HG03064 (cell line): ENCODE data around the gene ARHGAP44.

Experiments
- ATAC-seq: cut with Tn5 transposase; IDR thresholded peaks from one replicate; pipeline ENCODE4 v1.9.1; 2021; ENCODE audit warnings: low read depth; ENCODE audit not compliant: unreplicated experiment

Gene ARHGAP44

GRCh38 chr17:12789481-12790248, at the start of gene ARHGAP44:
Gene ARHGAP44 (plus strand): TSS chr17:12789498. CDS start chr17:12789839, 341 bp downstream.
- peak; percentile 78 for ATAC-seq

GRCh38 chr17:12739500-12739899, 49.8 kb upstream of the ARHGAP44 start:
- ATAC-seq: no peak

DNA sequence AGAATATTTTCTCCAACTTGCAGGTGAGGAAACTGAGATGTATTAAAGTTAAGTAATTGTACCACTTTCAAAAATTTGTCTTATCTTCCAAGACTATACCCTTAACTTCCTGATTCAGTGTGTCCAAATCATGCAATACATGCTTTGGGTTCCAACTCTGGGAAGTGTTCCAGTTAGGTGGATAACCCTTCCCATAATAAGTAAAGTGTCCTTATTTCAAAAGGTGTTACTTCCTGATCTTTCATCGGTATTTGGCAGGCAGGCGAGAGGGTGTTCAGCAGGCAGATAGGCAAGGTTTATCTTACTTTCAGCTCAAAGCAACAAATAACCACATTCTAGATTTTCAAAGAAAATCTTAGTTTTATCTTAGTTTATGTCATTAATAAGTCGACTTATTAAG, 46.3 kb upstream of the ARHGAP44 start:
- ATAC-seq: no peak

DNA sequence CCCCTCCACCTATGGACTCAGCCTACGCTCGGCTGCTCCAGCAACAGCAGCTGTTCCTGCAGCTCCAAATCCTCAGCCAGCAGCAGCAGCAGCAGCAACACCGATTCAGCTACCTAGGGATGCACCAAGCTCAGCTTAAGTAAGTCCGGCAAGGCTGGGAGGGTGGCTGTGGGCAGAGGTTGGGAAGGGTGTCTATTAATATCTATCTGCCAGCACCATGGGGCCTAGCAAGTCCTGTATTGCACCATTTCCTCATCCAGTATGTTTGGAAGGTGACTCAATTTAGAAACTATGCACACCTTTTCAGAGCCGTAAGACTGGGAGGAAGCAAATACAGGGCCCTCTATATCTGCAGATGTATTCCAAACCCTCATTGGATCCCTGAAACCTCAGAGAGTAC, 45.0 kb upstream of the ARHGAP44 start:
- no peak for ATAC-seq

DNA sequence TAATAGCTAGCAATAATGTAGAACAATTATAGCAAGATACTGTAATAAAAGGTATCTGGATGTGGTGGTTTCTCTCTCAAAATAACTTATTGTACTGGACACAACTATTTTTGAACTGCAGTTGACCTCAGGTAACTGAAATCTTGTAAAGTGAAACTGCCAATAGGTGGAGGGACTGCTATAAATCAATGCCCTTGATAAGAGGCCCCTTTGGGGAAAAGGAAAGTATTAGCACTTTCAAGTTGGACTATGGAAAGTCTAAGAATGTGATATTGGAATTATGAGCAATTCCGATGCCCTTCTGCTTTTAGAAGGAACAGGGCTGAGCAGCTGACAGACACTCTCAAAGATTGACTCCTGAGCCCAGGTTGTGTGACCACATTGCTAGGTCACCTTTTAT, 44.5 kb upstream of the ARHGAP44 start:
- no peak for ATAC-seq

- no peak for ATAC-seq
These were observed 43.8 kb upstream of the ARHGAP44 start for GRCh38 chr17:12745486-12745885.

DNA sequence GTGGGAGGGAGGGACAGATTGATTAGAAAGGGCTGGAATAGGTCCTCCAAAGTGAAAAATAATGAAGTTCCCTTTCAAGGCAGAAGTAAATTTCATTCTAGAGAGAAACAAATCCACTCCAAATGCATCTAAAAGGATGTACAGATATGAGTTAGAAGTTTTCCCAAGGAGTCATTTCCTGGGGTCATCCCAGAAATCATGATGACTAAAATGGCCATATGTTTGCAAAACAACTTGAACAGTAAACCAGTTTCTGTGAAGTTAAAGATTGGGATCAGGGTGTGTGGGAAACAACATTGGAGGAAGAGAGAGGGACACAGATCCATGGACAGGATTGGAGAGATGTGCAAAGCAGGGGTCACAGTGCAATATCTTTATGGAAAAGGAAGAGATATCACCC, 32.5 kb upstream of the ARHGAP44 start:
- ATAC-seq: no peak

DNA sequence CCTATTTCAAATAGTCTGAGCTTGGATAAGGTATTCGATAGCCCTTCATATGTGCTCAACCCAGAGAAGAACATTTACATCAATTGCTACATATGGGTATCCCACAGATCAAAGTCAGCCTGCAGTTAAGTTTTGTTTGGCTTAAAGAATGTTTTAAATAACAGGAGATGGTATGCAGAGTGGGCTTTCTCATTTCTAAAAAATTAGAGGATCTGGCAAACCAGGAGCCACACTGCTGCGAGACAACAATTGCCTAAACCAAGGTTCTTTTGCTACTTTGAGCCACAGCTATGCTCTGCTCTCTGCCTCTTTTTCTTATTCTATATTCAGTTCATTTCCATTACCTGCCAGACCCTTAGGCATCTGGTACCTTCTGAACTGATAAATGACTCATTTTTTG, 30.2 kb upstream of the ARHGAP44 start:
- ATAC-seq: no peak

GRCh38 chr17:12765548-12765947, 23.8 kb upstream of the ARHGAP44 start:
- ATAC-seq: no peak

- no peak for ATAC-seq
These were observed 21.0 kb upstream of the ARHGAP44 start for GRCh38 chr17:12768255-12768654.

- no peak for ATAC-seq
These were observed 19.3 kb upstream of the ARHGAP44 start for GRCh38 chr17:12769981-12770380.

DNA sequence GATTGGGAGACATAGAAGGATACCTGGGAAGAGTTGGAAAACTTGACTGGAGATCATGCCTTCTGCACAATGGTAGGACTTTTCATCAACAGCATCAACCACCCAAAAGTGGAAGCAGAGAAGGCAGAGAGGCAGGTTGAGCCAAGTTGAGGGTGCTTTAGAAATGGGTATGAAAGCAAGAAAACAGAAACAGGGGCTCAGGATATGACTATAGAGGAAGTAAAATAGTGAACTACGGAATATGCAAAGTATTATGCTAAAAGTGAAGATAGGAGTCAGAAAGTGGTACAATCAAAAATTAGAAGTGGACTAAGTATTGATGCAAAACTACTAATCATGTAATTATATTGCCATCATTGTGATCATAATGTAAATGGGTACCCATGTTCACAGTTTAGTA, 16.1 kb upstream of the ARHGAP44 start:
- no peak for ATAC-seq

GRCh38 chr17:12789075-12789480, 220 bp upstream of the ARHGAP44 start:
- ATAC-seq: peak; percentile 78

GRCh38 chr17:12790249-12791106, 1.2 kb downstream of the ARHGAP44 start:
- no peak for ATAC-seq

GRCh38 chr17:12794919-12795532, 5.7 kb downstream of the ARHGAP44 start:
- no peak for ATAC-seq

DNA sequence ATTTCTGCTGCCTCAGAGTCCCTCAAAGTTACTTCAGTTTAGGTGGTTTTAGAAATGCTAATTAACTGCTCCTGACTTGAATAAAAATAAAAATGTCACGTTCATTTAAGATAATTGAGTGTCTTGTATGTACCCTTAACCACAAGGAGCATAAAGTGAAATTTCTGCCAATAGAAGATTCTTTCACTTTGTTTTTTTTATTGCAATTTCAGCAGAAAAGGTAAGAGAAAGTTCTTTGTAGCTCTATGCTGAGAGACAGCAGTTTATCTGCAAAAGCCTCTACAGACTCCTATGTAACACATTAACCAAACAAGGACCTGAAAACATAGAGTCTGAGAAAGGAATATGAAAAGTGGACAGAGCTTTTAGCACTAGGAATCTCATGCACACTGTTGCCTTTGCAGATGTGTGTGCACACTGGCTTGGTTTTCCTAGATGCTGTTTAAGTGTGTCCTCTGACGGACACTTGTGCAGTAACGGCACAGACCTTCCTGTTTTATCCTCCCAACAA, 11.6 kb downstream of the ARHGAP44 start:
- no peak for ATAC-seq

GRCh38 chr17:12806630-12807029, 17.3 kb downstream of the ARHGAP44 start:
- no peak for ATAC-seq

- ATAC-seq: no peak
These were observed 19.4 kb downstream of the ARHGAP44 start for GRCh38 chr17:12808723-12809122.

- ATAC-seq: no peak
These were observed 23.6 kb downstream of the ARHGAP44 start for GRCh38 chr17:12812877-12813276.

- no peak for ATAC-seq
These were observed 24.4 kb downstream of the ARHGAP44 start for GRCh38 chr17:12813664-12814063.

- no peak for ATAC-seq
These were observed 25.4 kb downstream of the ARHGAP44 start for GRCh38 chr17:12814718-12815117.
